GM12878 (cell line): ENCODE results near the gene AIFM3. TPM values are rescaled to one million over a fixed set of nuclear protein-coding genes. Genes with fewer than 3 reads are reported as not detected.

Experiments
- ATAC-seq: fragments of 200-7000 bp; cut with Tn5 transposase; 3 replicates; pipeline ENCODE4 v1.9.1; 2020; ENCODE audit warnings: mild to moderate bottlenecking, moderate library complexity
- BruUV-seq: library from RNA; stranded (reverse); fragments of 400-500 nt; replicated peaks from 2 replicates; lab custom pipeline; 2021; lab: Mats Ljungman, UMichigan
- CTCF ChIA-PET: fragments of 300-600 bp; sonication (Branson Sonifier 250); formaldehyde crosslinking; extraction: SDS; loops from one replicate; lab custom pipeline; 2021; ENCODE audit warnings: inconsistent platforms; lab: Yijun Ruan, JAX
- POLR2A ChIA-PET: fragments of 350-600 bp; formaldehyde crosslinking; extraction: SDS; loops from one replicate; lab custom pipeline; 2021; ENCODE audit warnings: inconsistent platforms; lab: Charles Lee
- RAD21 ChIA-PET: fragments of 300-600 bp; sonication (Branson Sonifier 250); formaldehyde crosslinking; loops from one replicate; lab custom pipeline; 2023; ENCODE audit warnings: antibody characterized with exemption; ENCODE audit not compliant: unreplicated experiment; lab: Charles Lee
- SMC1A ChIA-PET: fragments of 300-600 bp; sonication (Branson Sonifier 250); formaldehyde crosslinking; loops from one replicate; lab custom pipeline; 2023; ENCODE audit not compliant: unreplicated experiment, uncharacterized antibody; lab: Charles Lee
- DNase-seq: peaks from one replicate; pipeline ENCODE4 v3.0.0-alpha.2; 2011; ENCODE audit warnings: low read depth, low spot score
- FAIRE-seq: peaks from 3 replicates; lab custom pipeline; 2011; peaks lifted over from hg19 to GRCh38; lab: Jason Lieb, UNC
- H2AFZ ChIP-seq: 2 replicates; pipeline ENCODE4 v1.6.0; 2011; ENCODE audit warnings: low read depth, low read length, control low read depth; ENCODE audit not compliant: control insufficient read depth
- H3K27ac ChIP-seq: 2 replicates; pipeline ENCODE4 v1.5.1; 2011; ENCODE audit warnings: control low read depth; ENCODE audit not compliant: control insufficient read depth, insufficient read depth
- H3K27me3 ChIP-seq, 2 experiments: replicated peaks in 1 of 2; 2 replicates each; pipeline versions ENCODE4 v1.6.0 to v1.6.1; 2011; ENCODE audit warnings: low read length in 1 of 2; ENCODE audit not compliant: control insufficient read depth in 2 of 2, insufficient read depth in 2 of 2
- H3K36me3 ChIP-seq, 2 experiments: 2 replicates each; pipeline ENCODE4 v1.5.1; 2011; ENCODE audit warnings: low read length in 1 of 2; ENCODE audit not compliant: control insufficient read depth in 2 of 2, insufficient read depth in 2 of 2
- H3K4me1 ChIP-seq: 2 replicates; pipeline ENCODE4 v1.6.1; 2011; ENCODE audit warnings: mild to moderate bottlenecking, low read length, moderate library complexity, mixed read lengths; ENCODE audit not compliant: control insufficient read depth, insufficient read depth
- H3K4me2 ChIP-seq: 2 replicates; pipeline ENCODE4 v1.6.0; 2011; ENCODE audit warnings: control low read depth; ENCODE audit not compliant: control insufficient read depth, insufficient read depth
- H3K4me3 ChIP-seq: fragments of 200-600 bp; sonication (generic); 2 replicates; pipeline ENCODE4 v1.5.1; 2016
- H3K79me2 ChIP-seq: 2 replicates; pipeline ENCODE4 v1.6.0; 2011; ENCODE audit warnings: low read length; ENCODE audit not compliant: control insufficient read depth, insufficient read depth
- H3K9ac ChIP-seq: 2 replicates; pipeline ENCODE4 v1.8.0; 2011; ENCODE audit warnings: low read length, control low read depth, mixed read lengths; ENCODE audit not compliant: control insufficient read depth, insufficient read depth
- H3K9me3 ChIP-seq: replicated peaks from 3 replicates; pipeline ENCODE4 v1.5.1; 2011; ENCODE audit warnings: mild to moderate bottlenecking, low read length; ENCODE audit not compliant: control insufficient read depth, insufficient read depth
- H4K20me1 ChIP-seq: 2 replicates; pipeline ENCODE4 v1.6.0; 2011; ENCODE audit not compliant: control insufficient read depth, insufficient read depth
- CHD4 ChIP-seq: fragments of 200-600 bp; sonication (generic); IDR thresholded peaks from 2 replicates; pipeline ENCODE4 v1.6.1; 2016; ENCODE audit warnings: mild to moderate bottlenecking
- ELK1 ChIP-seq: IDR thresholded peaks from 2 replicates; pipeline ENCODE4 v1.6.1; 2012; ENCODE audit warnings: low read depth, low read length, improper control_type of control experiment
- NR2C2 ChIP-seq: IDR thresholded peaks from 2 replicates; pipeline ENCODE4 v1.6.1; 2011; ENCODE audit warnings: borderline replicate concordance, low read depth; ENCODE audit not compliant: control insufficient read depth, insufficient read length
- ZNF592 ChIP-seq: fragments of 450-650 bp; IDR thresholded peaks from 2 replicates; pipeline ENCODE4 v1.6.1; 2017; ENCODE audit warnings: mild to moderate bottlenecking, moderate library complexity
- WGBS: methylation state at CpG from one replicate; pipeline ENCODE4 v1.1.6; 2016; ENCODE audit warnings: low lambda C conversion rate; ENCODE audit not compliant: insufficient replicate concordance, insufficient coverage; ENCODE audit errors: missing lambda C conversion rate; 5-methylcytosine and 5-hydroxymethylcytosine counted together
- in situ Hi-C: fragments of 300-500 bp; cut with MboI; formaldehyde crosslinking; loops from 9 replicates; pipeline ENCODE4 v1.14.3; 2018; ENCODE audit warnings: mixed read lengths
- intact Hi-C: fragments of 100-400 bp; cut with micrococcal nuclease; formaldehyde crosslinking; loops from one replicate; pipeline ENCODE4 v1.14.2; 2022; ENCODE audit not compliant: unreplicated experiment
- polyA plus RNA-seq, 11 experiments: library from polyadenylated mRNA; depleted of rRNA in 4 of 11; unstranded in 6 of 11; stranded (reverse) in 5 of 11; fragments of >200 nt; fragmentation: Nextera tagmentation in 4 of 11; fragmentation: Illumina TruSeq in 1 of 11; extraction: Ambion mirVana in 4 of 11; extraction: Trizol in 1 of 11; gene quantifications; 1 replicate in 1 of 11; 2 replicates in 10 of 11; pipeline versions ENCODE4 v1.2.1 to v1.2.3, GENCODE V29; 2011 to 2016; ENCODE audit warnings: inconsistent platforms in 2 of 11, missing spikeins in 2 of 11, low read depth in 1 of 11
- total RNA-seq, 4 experiments: library from RNA; depleted of rRNA in 3 of 4; stranded (reverse); fragments of >200 nt in 3 of 4; fragmentation: Illumina TruSeq in 1 of 4; extraction: Trizol in 1 of 4; gene quantifications; 2 replicates each; pipeline versions ENCODE4 v1.2.1 to v1.2.3, GENCODE V29; 2013 to 2021

The AIFM3 gene
- total and polyA plus RNA-seq, 10 of the 15 experiments (the other 5 are each of a cell fraction or from before 2014, with no cell fraction given) = 0.06 to 0.34 (median 0.21) TPM; not detected in 6

- H3K9me3 ChIP-seq = peaks cover 6% of the 10 kb centered on the region; the same call in 2 of the 3 replicates
- no peaks in the 10 kb centered on the region for H3K36me3 ChIP-seq
- intact Hi-C loops (no loop called here), in situ Hi-C loops (no loop called here)
- DNase-seq (no peak), ATAC-seq (no peak), FAIRE-seq (no peak)
- no peaks in the 10 kb centered on the region for H3K27me3 ChIP-seq
- CTCF ChIA-PET = no interaction called here
- no peaks in the 10 kb centered on the region for H4K20me1 ChIP-seq
- BruUV-seq = no TSS peak
- no peak overlapping the region for H3K27ac ChIP-seq
- no peaks in the 10 kb centered on the region for H3K79me2 ChIP-seq
- 36% methylated on average over 14 of the region's 14 CpGs for WGBS
- H3K4me1 ChIP-seq = no peaks in the 10 kb centered on the region
- H2AFZ ChIP-seq = no peak overlapping the region
- no peak overlapping the region for H3K4me2 ChIP-seq
- SMC1A ChIA-PET = no interaction called here
- TF ChIP-seq ELK1 (no peak), ZNF592 (no peak), NR2C2 (no peak), CHD4 (no peak)
- POLR2A ChIA-PET = no interaction called here
- H3K9ac ChIP-seq = no peak overlapping the region
- RAD21 ChIA-PET = no interaction called here
- no peak overlapping the region for H3K4me3 ChIP-seq
Observed at GRCh38 chr22:20975541-20976290, 8.7 kb downstream of the AIFM3 start.
